Gastroesophageal sphincter (tissue), 4 donors: Measurements from ENCODE around the gene APOOL. TPM values are rescaled to one million over a fixed set of nuclear protein-coding genes. Genes with fewer than 3 reads are reported as not detected.
"Not testable (repeated sequence)": the region's sequence is repeated elsewhere in the genome, so short reads cannot be mapped to it uniquely, and the experiment has no call there.

Experiments
- ATAC-seq: fragments of 150-250 bp; one replicate; pipeline ENCODE4 v1.9.1; 2016; ENCODE audit warnings: mild to moderate bottlenecking, moderate library complexity
- H3K27ac ChIP-seq, 4 donors: fragments of 200-600 bp; sonication (generic) in 3 of 4; 1 replicate in 3 of 4; 2 replicates in 1 of 4; pipeline ENCODE4 v1.5.1; 2016 to 2019
- H3K27me3 ChIP-seq: fragments of 200-600 bp; sonication (generic); one replicate; pipeline ENCODE4 v1.5.1; 2019
- H3K36me3 ChIP-seq, 2 donors: fragments of 200-600 bp; sonication (generic); one replicate each; pipeline ENCODE4 v1.5.1; 2019; ENCODE audit warnings: control low read depth in 1 of 2
- H3K4me1 ChIP-seq, 3 donors: fragments of 200-600 bp; sonication (generic); 1 replicate in 2 of 3; 2 replicates in 1 of 3; pipeline ENCODE4 v1.5.1; 2016 to 2019; ENCODE audit warnings: control low read depth in 2 of 3
- H3K4me3 ChIP-seq, 2 donors: fragments of 200-600 bp; sonication (generic); one replicate each; pipeline ENCODE4 v1.5.1; 2019; ENCODE audit warnings: mild to moderate bottlenecking in 1 of 2, moderate library complexity in 1 of 2
- H3K9me3 ChIP-seq, 3 donors: fragments of 200-600 bp; sonication (generic); one replicate each; pipeline ENCODE4 v1.5.1; 2017 to 2019; ENCODE audit warnings: control low read depth in 2 of 3
- CTCF ChIP-seq, 4 experiments: fragments of 200-600 bp in 2 of 4; fragments of 450-650 bp in 2 of 4; sonication (generic) in 1 of 4; IDR thresholded peaks; one replicate each; pipeline ENCODE4 v1.5.1; 2017 to 2019; ENCODE audit warnings: antibody characterized with exemption in 4 of 4, mild to moderate bottlenecking in 2 of 4, moderate library complexity in 2 of 4
- EP300 ChIP-seq: sonication (generic); formaldehyde crosslinking; IDR thresholded peaks from one replicate; pipeline ENCODE4 v1.6.1; 2017; ENCODE audit warnings: antibody characterized with exemption, mild to moderate bottlenecking
- POLR2A ChIP-seq, 2 donors: fragments of 450-650 bp; IDR thresholded peaks; one replicate each; pipeline ENCODE4 v1.6.1; 2017; ENCODE audit warnings: antibody characterized with exemption in 2 of 2, mild to moderate bottlenecking in 2 of 2, moderate library complexity in 1 of 2
- POLR2AphosphoS5 ChIP-seq: sonication (generic); formaldehyde crosslinking; IDR thresholded peaks from one replicate; pipeline ENCODE4 v1.6.1; 2017; ENCODE audit warnings: antibody characterized with exemption
- WGBS, 2 donors: methylation state at CpG; one replicate each; pipeline ENCODE4 v1.1.5; 2018; ENCODE audit warnings: low coverage in 1 of 2; 5-methylcytosine and 5-hydroxymethylcytosine counted together
- total RNA-seq, 4 donors: library from RNA; depleted of rRNA; stranded (reverse); fragments of >200 nt; gene quantifications; one replicate each; pipeline ENCODE4 v1.1.0, GENCODE V29; 2016

The APOOL gene
- total RNA-seq, 4 donors from 2014 or later: 20.5 to 34.7 (median 24.3) TPM

GRCh38 chrX:85001344-85001743 lies 2.3 kb upstream of the APOOL start:
- TF ChIP-seq CTCF (IDR thresholded peaks at IDR 0.05) (no peak), POLR2AphosphoS5 (no peak), POLR2A (IDR thresholded peaks at IDR 0.05) (no peak), EP300 (no peak)
- peaks cover 0 to 17% (median 0%) of the 10 kb centered on the region in 3 donors for H3K4me1 ChIP-seq
- H3K27me3 ChIP-seq: no peaks in the 10 kb centered on the region
- no peaks in the 10 kb centered on the region for H3K9me3 ChIP-seq
- WGBS, 2 donors: 78 to 100% methylated on average over 1 of the region's 1 CpG
- H3K36me3 ChIP-seq: no peaks in the 10 kb centered on the region
- no peak for ATAC-seq
- no peak overlapping the region for H3K27ac ChIP-seq
- no peak overlapping the region for H3K4me3 ChIP-seq

DNA sequence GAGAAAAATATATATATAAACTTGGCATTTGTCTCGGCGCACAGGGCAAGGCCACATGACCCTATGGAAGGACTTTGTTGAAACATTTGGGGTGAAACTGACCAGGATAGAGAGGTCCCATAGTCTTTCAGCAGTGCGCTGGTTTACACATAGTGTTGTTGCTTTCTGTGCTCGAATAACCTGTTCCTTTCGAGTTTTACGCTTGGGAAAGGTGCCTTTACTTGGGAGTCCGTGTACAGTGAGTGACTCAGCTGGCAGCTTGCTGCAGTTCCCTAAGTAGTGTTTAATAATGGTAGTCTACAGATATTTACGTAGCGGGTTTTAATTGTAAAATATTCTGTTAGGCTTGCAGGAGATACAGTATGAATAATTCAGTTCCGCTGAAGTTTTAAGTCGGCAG lies 578 bp downstream of the APOOL start:
- ATAC-seq: no peak
- TF ChIP-seq POLR2AphosphoS5 (no peak), EP300 (no peak), CTCF (IDR thresholded peaks at IDR 0.05) (no peak), POLR2A (IDR thresholded peaks at IDR 0.05) (no peak)
- no peaks in the 10 kb centered on the region for H3K27me3 ChIP-seq
- peak overlapping the region; percentile 65 to 98 for H3K4me3 ChIP-seq
- peak overlapping the region; percentile 60 to 74 (median 70) for H3K27ac ChIP-seq
- H3K4me1 ChIP-seq: peaks cover 0 to 17% (median 0%) of the 10 kb centered on the region in 3 donors
- WGBS, 2 donors: 16 to 36% methylated on average over 7 to 11 of the region's 11 CpGs
- H3K36me3 ChIP-seq: no peaks in the 10 kb centered on the region
- H3K9me3 ChIP-seq: no peaks in the 10 kb centered on the region

- H3K27ac ChIP-seq: no peak overlapping the region
- H3K27me3 ChIP-seq: no peaks in the 10 kb centered on the region
- H3K4me3 ChIP-seq: no peak overlapping the region
- no peaks in the 10 kb centered on the region for H3K36me3 ChIP-seq
- 100% methylated on average over 1 of the region's 2 CpGs; no CpG with 5 or more reads in 1 of the 2 donors for WGBS, 2 donors
- ATAC-seq: no peak
- no peaks in the 10 kb centered on the region for H3K4me1 ChIP-seq
- no peak for TF ChIP-seq POLR2A (IDR thresholded peaks at IDR 0.05)
- H3K9me3 ChIP-seq: no peaks in the 10 kb centered on the region
Observed at GRCh38 chrX:85012098-85012497, 8.4 kb downstream of the APOOL start.

- H3K27me3 ChIP-seq, H3K36me3 ChIP-seq, H3K9me3 ChIP-seq, H3K4me1 ChIP-seq, ATAC-seq, H3K4me3 ChIP-seq, H3K27ac ChIP-seq: not testable (repeated sequence)
- WGBS, 2 donors: 92 to 96% methylated on average over 5 to 6 of the region's 8 CpGs
Observed at GRCh38 chrX:85015351-85015750, 11.7 kb downstream of the APOOL start.

- TF ChIP-seq CTCF (IDR thresholded peaks at IDR 0.05) (no peak), EP300 (no peak), POLR2AphosphoS5 (no peak), POLR2A (IDR thresholded peaks at IDR 0.05) (no peak)
- H3K4me1 ChIP-seq: no peaks in the 10 kb centered on the region
- no peak overlapping the region for H3K4me3 ChIP-seq
- H3K27me3 ChIP-seq: no peaks in the 10 kb centered on the region
- WGBS, 2 donors: 92% methylated on average over 2 of the region's 2 CpGs; no CpG with 5 or more reads in 1 of the 2 donors
- H3K36me3 ChIP-seq: no peaks in the 10 kb centered on the region
- ATAC-seq: no peak
- H3K27ac ChIP-seq: no peak overlapping the region
- H3K9me3 ChIP-seq: no peaks in the 10 kb centered on the region
Observed at GRCh38 chrX:85017721-85018120, 14.0 kb downstream of the APOOL start.

DNA sequence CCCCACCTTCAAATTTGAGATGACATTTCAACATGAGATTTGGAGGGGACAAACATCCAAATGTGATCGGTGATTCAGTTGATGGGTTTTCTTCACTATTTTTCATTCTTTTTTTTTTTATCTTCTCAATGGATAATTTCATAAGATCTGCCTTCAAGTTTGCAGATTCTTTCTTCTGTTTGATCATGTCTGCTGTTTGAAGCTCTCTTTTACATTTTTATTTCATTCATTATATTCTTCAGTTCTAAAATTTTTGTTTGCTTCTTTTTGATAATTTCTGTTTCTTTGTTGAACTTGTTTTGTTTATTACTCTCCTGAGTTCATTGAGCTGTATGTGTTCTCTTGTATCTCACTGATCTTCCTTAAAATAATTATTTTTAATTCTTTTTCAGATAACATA lies 14.8 kb downstream of the APOOL start:
- ATAC-seq: no peak
- H3K36me3 ChIP-seq: no peaks in the 10 kb centered on the region
- H3K27ac ChIP-seq: no peak overlapping the region
- no CpG with 5 or more reads among the region's 1 CpG for WGBS, 2 donors
- H3K27me3 ChIP-seq: no peaks in the 10 kb centered on the region
- no peak for TF ChIP-seq EP300
- TF ChIP-seq POLR2A (IDR thresholded peaks at IDR 0.05): no peak
- no peak for TF ChIP-seq POLR2AphosphoS5
- TF ChIP-seq CTCF (IDR thresholded peaks at IDR 0.05): no peak
- no peak overlapping the region for H3K4me3 ChIP-seq
- no peaks in the 10 kb centered on the region for H3K4me1 ChIP-seq
- no peaks in the 10 kb centered on the region for H3K9me3 ChIP-seq
